ENCODE measurements around the gene FHL1.

DNA sequence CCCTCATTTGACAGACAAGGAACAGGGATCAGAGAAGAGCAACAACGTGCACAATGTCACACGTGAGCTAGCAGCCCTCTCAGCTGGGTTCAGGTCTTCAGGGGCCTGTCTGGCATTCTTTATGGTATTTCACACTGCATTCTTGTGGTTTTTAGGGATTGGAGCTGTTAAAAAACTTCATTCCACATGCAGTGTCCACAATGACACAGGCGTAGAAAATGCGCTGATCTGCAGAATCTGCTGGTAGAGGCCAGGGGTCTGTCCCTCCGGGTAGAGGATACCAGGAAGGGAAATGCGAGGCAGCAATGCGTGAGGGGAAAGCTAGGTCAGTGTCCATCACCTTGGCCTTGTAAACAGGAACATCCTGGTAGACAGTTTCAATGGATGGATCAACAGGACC lies 67.2 kb downstream of the FHL1 start:
- no peak for TF ChIP-seq ZNF274 (IDR thresholded peaks at IDR 0.05; ENCODE audit: low read depth, low read length)
- TF ChIP-seq YY1 (IDR thresholded peaks at IDR 0.05; ENCODE audit: insufficient read depth, insufficient read length) = no peak

All from NT2/D1 (cell line).